ENCODE results near the gene IL1R1. TPM values are rescaled to one million over a fixed set of nuclear protein-coding genes. Genes with fewer than 3 reads are reported as not detected.

The IL1R1 gene
- total and polyA plus RNA-seq, 2 of the 4 experiments (the other 2 are of a cell fraction) = 6.5 to 13.8 TPM

GRCh38 chr2:102093662-102094061 is 48.9 kb upstream of the IL1R1 start:
- CTCF ChIA-PET = no interaction called here
- dilution Hi-C loops (cut with HindIII; ENCODE audit: low sequenced_read_pairs, unreplicated experiment) = no loop called here
- DNase-seq = no peak

More at GRCh38 chr2:102093662-102094061, 48.9 kb upstream of the IL1R1 start:
- H3K9me3 ChIP-seq (ENCODE audit: control insufficient read depth, insufficient read depth, low read length) = no peaks in the 10 kb centered on the region
- H2BK20ac ChIP-seq (ENCODE audit: low read depth, low read length) = no peak overlapping the region
- H3K9ac ChIP-seq (ENCODE audit: low read depth, low read length) = no peak overlapping the region
- no peak overlapping the region for H3K27ac ChIP-seq (ENCODE audit: insufficient read depth, low read length)
- H4K8ac ChIP-seq (ENCODE audit: low read depth in 2 of 2, low read length in 2 of 2) = no peak overlapping the region
- H2BK120ac ChIP-seq (ENCODE audit: low read depth, low read length) = no peak overlapping the region; the same call in 1 of the 2 replicates
- H3K4me2 ChIP-seq (ENCODE audit: low read depth, low read length) = no peak overlapping the region
- no peaks in the 10 kb centered on the region for H3K4me1 ChIP-seq (ENCODE audit: control insufficient read depth, insufficient read depth, low read length)
- no peaks in the 10 kb centered on the region for H3K27me3 ChIP-seq (ENCODE audit: control insufficient read depth, insufficient read depth, low read length)
- H4K91ac ChIP-seq (ENCODE audit: insufficient read depth, low read depth, low read length) = no peak overlapping the region
- no peak overlapping the region for H3K4me3 ChIP-seq (ENCODE audit: insufficient read depth, low read depth, low read length)
- no TSS peak for BruUV-seq (replicated peaks)
- no peak overlapping the region for H3K23ac ChIP-seq (ENCODE audit: low read depth, low read length)
- peak overlapping the region; percentile 53; the same call in 1 of the 2 replicates for H2AK5ac ChIP-seq (ENCODE audit: low read depth, low read length)
- H3K79me1 ChIP-seq (ENCODE audit: low read depth in 1 of 2, low read length in 2 of 2) = no peaks in the 10 kb centered on the region
- no peak overlapping the region for H3K14ac ChIP-seq (replicated peaks; ENCODE audit: low read depth, low read length)
- peak overlapping the region; percentile 1; the same call in 1 of the 2 replicates for H3K4ac ChIP-seq (ENCODE audit: low read depth, low read length)
- no peak overlapping the region for H3K56ac ChIP-seq (ENCODE audit: extremely low read depth, insufficient read depth, low read length)
- H3K18ac ChIP-seq (ENCODE audit: low read depth, low read length) = no peak overlapping the region
- no peaks in the 10 kb centered on the region for H3K36me3 ChIP-seq (ENCODE audit: control insufficient read depth, insufficient read depth, low read length)
- no peak overlapping the region for H2AFZ ChIP-seq (replicated peaks; ENCODE audit: low read length, poor library complexity)
- no peak for TF ChIP-seq RFX5 (IDR thresholded peaks at IDR 0.05; ENCODE audit: low read depth, low read length)
- no peak for TF ChIP-seq USF2 (IDR thresholded peaks at IDR 0.05; ENCODE audit: low read depth, low read length)
- TF ChIP-seq, protein P1, sequence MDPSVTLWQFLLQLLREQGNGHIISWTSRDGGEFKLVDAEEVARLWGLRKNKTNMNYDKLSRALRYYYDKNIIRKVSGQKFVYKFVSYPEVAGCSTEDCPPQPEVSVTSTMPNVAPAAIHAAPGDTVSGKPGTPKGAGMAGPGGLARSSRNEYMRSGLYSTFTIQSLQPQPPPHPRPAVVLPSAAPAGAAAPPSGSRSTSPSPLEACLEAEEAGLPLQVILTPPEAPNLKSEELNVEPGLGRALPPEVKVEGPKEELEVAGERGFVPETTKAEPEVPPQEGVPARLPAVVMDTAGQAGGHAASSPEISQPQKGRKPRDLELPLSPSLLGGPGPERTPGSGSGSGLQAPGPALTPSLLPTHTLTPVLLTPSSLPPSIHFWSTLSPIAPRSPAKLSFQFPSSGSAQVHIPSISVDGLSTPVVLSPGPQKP (IDR thresholded peaks at IDR 0.05; ENCODE audit: borderline replicate concordance, low read depth, low read length) = no peak
- TF ChIP-seq MAFK (IDR thresholded peaks at IDR 0.05; ENCODE audit: low read depth, low read length) = no peak
- TF ChIP-seq RAD21 (IDR thresholded peaks at IDR 0.05; ENCODE audit: low read length) = no peak
- no peak for TF ChIP-seq CEBPB (IDR thresholded peaks at IDR 0.05; ENCODE audit: low read depth, low read length)
- TF ChIP-seq POLR2A (IDR thresholded peaks at IDR 0.05; ENCODE audit: low read depth, low read length) = no peak
- no peak for TF ChIP-seq FOS (IDR thresholded peaks at IDR 0.05; ENCODE audit: low read depth, low read length)
- intact Hi-C loops (cut with micrococcal nuclease) (no loop called here), in situ Hi-C loops (cut with MboI; ENCODE audit: low sequenced_read_pairs) (no loop called here)
- H2BK5ac ChIP-seq (ENCODE audit: low read depth, low read length, poor library complexity, severe bottlenecking) = no peak overlapping the region
- H2BK15ac ChIP-seq (ENCODE audit: low read depth, low read length) = no peak overlapping the region; the same call in 2 of the 3 replicates
- 93% methylated on average over 3 of the region's 13 CpGs; no CpG with 5 or more reads in 1 of the 2 experiments for WGBS, 2 experiments (ENCODE audit: extremely low coverage in 2 of 2, insufficient read length in 1 of 2)
- H2AK9ac ChIP-seq (replicated peaks; ENCODE audit: low read depth, low read length, poor library complexity) = no peak overlapping the region
- no peak for ATAC-seq (ENCODE audit: low read depth)
- no peak overlapping the region for H4K5ac ChIP-seq (ENCODE audit: low read depth, low read length)
- POLR2A ChIA-PET (ENCODE audit: unreplicated experiment) = no interaction called here
- no peaks in the 10 kb centered on the region for H3K9me1 ChIP-seq (ENCODE audit: insufficient read depth, low read length)
- H4K20me1 ChIP-seq (ENCODE audit: insufficient read depth, low read length) = no peaks in the 10 kb centered on the region

All from IMR-90 (cell line).